Sigmoid colon (tissue), 7 donors: ENCODE data around the gene FCGBP. TPM values are rescaled to one million over a fixed set of nuclear protein-coding genes. Genes with fewer than 3 reads are reported as not detected.

Experiments used
- DNase-seq: peaks from one replicate; pipeline ENCODE4 v3.0.0-alpha.2; 2019
- H3K27ac ChIP-seq, 4 donors: fragments of 200-600 bp; sonication (generic); one replicate each; pipeline ENCODE4 v1.5.1; 2016 to 2019; ENCODE audit warnings: mild to moderate bottlenecking in 1 of 4
- H3K27me3 ChIP-seq, 3 donors: fragments of 200-600 bp; sonication (generic); one replicate each; pipeline ENCODE4 v1.5.1; 2019; ENCODE audit warnings: mild to moderate bottlenecking in 1 of 3
- H3K36me3 ChIP-seq, 4 donors: fragments of 200-600 bp; sonication (generic); one replicate each; pipeline ENCODE4 v1.5.1; 2016 to 2019
- H3K4me1 ChIP-seq, 4 donors: fragments of 200-600 bp; sonication (generic); one replicate each; pipeline ENCODE4 v1.5.1; 2017 to 2019
- H3K4me3 ChIP-seq, 4 donors: fragments of 200-600 bp; sonication (generic); one replicate each; pipeline ENCODE4 v1.5.1; 2017 to 2019; ENCODE audit warnings: mild to moderate bottlenecking in 2 of 4, moderate library complexity in 1 of 4
- H3K9me3 ChIP-seq, 4 donors: fragments of 200-600 bp in 3 of 4; sonication (generic) in 3 of 4; one replicate each; pipeline versions ENCODE4 v1.5.1 to v1.6.1; 2013 to 2019
- EP300 ChIP-seq, 4 donors: sonication (generic); formaldehyde crosslinking; IDR thresholded peaks; one replicate each; pipeline ENCODE4 v1.6.1; 2017; ENCODE audit warnings: antibody characterized with exemption in 4 of 4
- POLR2A ChIP-seq, 2 donors: fragments of 450-650 bp; IDR thresholded peaks; one replicate each; pipeline ENCODE4 v1.6.1; 2016; ENCODE audit warnings: antibody characterized with exemption in 2 of 2, mild to moderate bottlenecking in 2 of 2, moderate library complexity in 2 of 2
- POLR2AphosphoS5 ChIP-seq, 4 donors: sonication (generic); formaldehyde crosslinking; IDR thresholded peaks; one replicate each; pipeline ENCODE4 v1.6.1; 2017; ENCODE audit warnings: antibody characterized with exemption in 4 of 4
- WGBS, 2 donors: extraction: QIAGEN DNeasy Blood & Tissue Kit; methylation state at CpG; one replicate each; pipeline ENCODE4 v1.1.7; 2013; 5-methylcytosine and 5-hydroxymethylcytosine counted together
- intact Hi-C: fragments of 100-400 bp; cut with DNase I; formaldehyde crosslinking; loops from one replicate; pipeline ENCODE4 v1.15.1; 2023
- polyA plus RNA-seq, 3 donors: library from polyadenylated mRNA; stranded (reverse); fragments of 200-250 nt; gene quantifications; one replicate each; pipeline ENCODE4 v1.2.3, GENCODE V29; 2013
- total RNA-seq, 4 donors: library from RNA; depleted of rRNA; stranded (reverse); fragments of >200 nt; gene quantifications; one replicate each; pipeline ENCODE4 v1.1.0, GENCODE V29; 2016
- TF ChIP-seq, protein P1 (sequence below), 4 experiments: fragments of 450-650 bp in 3 of 4; fragments of 200-600 bp in 1 of 4; IDR thresholded peaks; one replicate each; pipeline ENCODE4 v1.5.1; 2016 to 2019; ENCODE audit warnings: antibody characterized with exemption in 4 of 4, mild to moderate bottlenecking in 3 of 4, moderate library complexity in 2 of 4
- donor health status: healthy with polysubstance abuse.
- donor health status: Bipolar disorder and iron deficiency.
- donor health status: healthy.

Gene FCGBP
- total and polyA plus RNA-seq, 7 donors = 7.5 to 713 (median 83.5) TPM

DNA sequence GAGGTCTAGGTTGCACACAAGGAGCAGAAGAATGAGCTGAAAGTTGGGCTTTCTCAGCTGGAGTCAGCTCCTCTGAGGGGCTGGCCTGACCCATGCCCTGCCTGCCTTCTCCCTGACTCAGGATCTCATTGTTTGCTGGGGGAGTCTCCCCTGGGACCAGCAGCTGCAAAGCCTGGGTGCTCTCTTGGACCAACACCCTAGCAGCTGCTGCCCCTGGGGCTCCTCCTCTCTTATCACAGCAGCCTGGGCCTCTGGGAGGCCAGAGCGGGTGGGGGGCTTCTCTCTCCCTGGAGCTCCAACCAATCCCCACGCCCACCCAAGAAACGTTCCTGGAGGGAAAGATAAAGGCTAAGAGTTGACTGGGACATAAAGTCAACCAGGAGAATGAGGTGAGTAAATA is 1.6 kb upstream of the FCGBP start:
- Histone ChIP-seq H3K9me3 (peaks cover 0 to 8% (median 0%) of the 10 kb centered on the region in 4 donors), H3K27me3 (no peaks in the 10 kb centered on the region), H3K4me1 (no peaks in the 10 kb centered on the region), H3K36me3 (no peaks in the 10 kb centered on the region), H3K4me3 (no peak overlapping the region), H3K27ac (no peak overlapping the region)
- intact Hi-C loops = no loop called here
- TF ChIP-seq POLR2AphosphoS5 (IDR thresholded peaks at IDR 0.05) = no peak
- TF ChIP-seq POLR2A (IDR thresholded peaks at IDR 0.05) = no peak
- TF ChIP-seq, protein P1, sequence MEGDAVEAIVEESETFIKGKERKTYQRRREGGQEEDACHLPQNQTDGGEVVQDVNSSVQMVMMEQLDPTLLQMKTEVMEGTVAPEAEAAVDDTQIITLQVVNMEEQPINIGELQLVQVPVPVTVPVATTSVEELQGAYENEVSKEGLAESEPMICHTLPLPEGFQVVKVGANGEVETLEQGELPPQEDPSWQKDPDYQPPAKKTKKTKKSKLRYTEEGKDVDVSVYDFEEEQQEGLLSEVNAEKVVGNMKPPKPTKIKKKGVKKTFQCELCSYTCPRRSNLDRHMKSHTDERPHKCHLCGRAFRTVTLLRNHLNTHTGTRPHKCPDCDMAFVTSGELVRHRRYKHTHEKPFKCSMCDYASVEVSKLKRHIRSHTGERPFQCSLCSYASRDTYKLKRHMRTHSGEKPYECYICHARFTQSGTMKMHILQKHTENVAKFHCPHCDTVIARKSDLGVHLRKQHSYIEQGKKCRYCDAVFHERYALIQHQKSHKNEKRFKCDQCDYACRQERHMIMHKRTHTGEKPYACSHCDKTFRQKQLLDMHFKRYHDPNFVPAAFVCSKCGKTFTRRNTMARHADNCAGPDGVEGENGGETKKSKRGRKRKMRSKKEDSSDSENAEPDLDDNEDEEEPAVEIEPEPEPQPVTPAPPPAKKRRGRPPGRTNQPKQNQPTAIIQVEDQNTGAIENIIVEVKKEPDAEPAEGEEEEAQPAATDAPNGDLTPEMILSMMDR (IDR thresholded peaks at IDR 0.05) = no peak
- no peak for TF ChIP-seq EP300 (IDR thresholded peaks at IDR 0.05)
- DNase-seq = no peak
- 14 to 49% methylated on average over 3 of the region's 3 CpGs for WGBS, 2 donors

DNA sequence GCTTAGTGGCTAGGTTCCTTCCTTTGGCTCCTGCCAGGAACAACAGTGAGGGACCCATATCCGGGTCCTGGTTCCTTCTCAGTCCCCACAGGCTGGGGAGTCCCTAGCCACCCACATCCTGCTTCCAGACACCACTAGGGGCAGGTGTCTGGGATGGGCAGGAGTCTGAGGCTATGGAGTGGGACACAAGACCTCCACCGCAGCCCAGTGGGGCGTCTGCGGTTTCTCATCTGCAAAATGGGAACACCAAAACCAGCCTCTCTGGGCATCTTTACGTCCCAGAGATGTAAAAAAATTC is 879 bp upstream of the FCGBP start:
- Histone ChIP-seq H3K36me3 (no peaks in the 10 kb centered on the region), H3K27ac (no peak overlapping the region), H3K9me3 (peaks cover 0 to 6% (median 0%) of the 10 kb centered on the region in 4 donors), H3K27me3 (no peaks in the 10 kb centered on the region), H3K4me1 (no peaks in the 10 kb centered on the region), H3K4me3 (no peak overlapping the region)
- TF ChIP-seq EP300 (IDR thresholded peaks at IDR 0.05) (no peak), POLR2AphosphoS5 (IDR thresholded peaks at IDR 0.05) (no peak), POLR2A (IDR thresholded peaks at IDR 0.05) (no peak)
- TF ChIP-seq, protein P1 (IDR thresholded peaks at IDR 0.05) = no peak
- peak; percentile 35 for DNase-seq
- intact Hi-C loops = no loop called here
- 86 to 90% methylated on average over 5 of the region's 5 CpGs for WGBS, 2 donors

DNA sequence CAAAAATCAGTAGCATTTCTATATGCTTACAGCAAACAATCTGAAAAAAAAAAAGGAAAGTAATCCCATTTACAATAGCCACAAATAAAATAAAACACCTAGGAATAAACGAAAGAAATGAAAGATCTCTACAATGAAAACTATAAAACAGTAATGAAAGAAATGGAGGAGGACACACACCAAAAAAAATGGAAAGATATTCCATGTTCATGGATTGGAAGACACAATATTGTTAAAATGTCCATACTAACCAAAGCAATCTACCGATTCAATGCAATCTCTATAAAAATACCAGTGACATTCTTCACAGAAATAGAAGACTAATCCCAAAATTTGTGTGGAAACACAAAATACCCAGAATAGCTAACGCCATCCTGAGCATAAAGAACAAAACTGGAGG is 4.7 kb downstream of the FCGBP start:
- intact Hi-C loops = no loop called here
- Histone ChIP-seq H3K27me3 (peaks cover 0 to under 1% (median 0%) of the 10 kb centered on the region in 3 donors), H3K4me3 (no peak overlapping the region), H3K36me3 (no peaks in the 10 kb centered on the region), H3K4me1 (no peaks in the 10 kb centered on the region), H3K27ac (no peak overlapping the region), H3K9me3 (peaks cover 0 to 4% (median 0%) of the 10 kb centered on the region in 4 donors)
- no peak for DNase-seq
- TF ChIP-seq POLR2AphosphoS5 (IDR thresholded peaks at IDR 0.05) (no peak), EP300 (IDR thresholded peaks at IDR 0.05) (no peak), POLR2A (IDR thresholded peaks at IDR 0.05) (no peak)
- TF ChIP-seq, protein P1 (IDR thresholded peaks at IDR 0.05) = no peak
- WGBS, 2 donors = 83 to 93% methylated on average over 3 of the region's 3 CpGs

DNA sequence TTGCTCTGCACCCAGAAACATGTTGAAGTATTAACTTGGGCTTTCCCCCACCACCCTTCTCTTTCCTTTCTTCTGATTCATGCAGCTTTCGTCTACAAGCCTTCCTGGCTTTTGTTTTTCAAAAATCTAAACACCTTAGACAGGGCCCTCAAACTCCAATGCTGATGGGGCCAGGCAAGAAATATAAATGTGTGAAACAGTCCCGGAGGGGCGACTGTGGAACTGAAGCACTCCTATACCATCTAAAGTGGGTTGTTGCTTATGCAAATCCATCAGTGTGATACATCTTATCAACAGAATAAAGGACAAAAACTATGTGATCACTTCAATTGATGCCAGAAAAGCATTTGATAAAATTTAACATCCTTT is 6.1 kb downstream of the FCGBP start:
- TF ChIP-seq EP300 (IDR thresholded peaks at IDR 0.05) (no peak), POLR2A (IDR thresholded peaks at IDR 0.05) (no peak), POLR2AphosphoS5 (IDR thresholded peaks at IDR 0.05) (no peak)
- TF ChIP-seq, protein P1 (IDR thresholded peaks at IDR 0.05) = no peak
- peaks cover 0 to 4% (median 0%) of the 10 kb centered on the region in 4 donors for H3K9me3 ChIP-seq
- H3K4me1 ChIP-seq = no peaks in the 10 kb centered on the region
- intact Hi-C loops = no loop called here
- no peaks in the 10 kb centered on the region for H3K36me3 ChIP-seq
- H3K27me3 ChIP-seq = peaks cover 0 to 5% (median 0%) of the 10 kb centered on the region in 3 donors
- WGBS, 2 donors = 89 to 94% methylated on average over 3 of the region's 3 CpGs
- H3K4me3 ChIP-seq = no peak overlapping the region
- DNase-seq = no peak
- H3K27ac ChIP-seq = no peak overlapping the region
